GM13977 (cell line): ENCODE measurements around the gene CACNG6.

Source experiments
- DNase-seq: peaks from one replicate; pipeline ENCODE4 v3.0.0; 2012; ENCODE audit warnings: low spot score
- in situ Hi-C: fragments of 300-500 bp; cut with MboI; formaldehyde crosslinking; loops from one replicate; pipeline ENCODE4 v1.12.0; 2022; ENCODE audit warnings: low sequenced_read_pairs, low pct_unique_long_range_greater_than_20kb, mixed read lengths, inconsistent platforms; ENCODE audit not compliant: unreplicated experiment
- TF ChIP-seq, protein P1 (sequence below): IDR thresholded peaks from 2 replicates; pipeline ENCODE4 v1.5.1; 2012; ENCODE audit warnings: mild to moderate bottlenecking, control low read depth; ENCODE audit not compliant: insufficient read depth; ENCODE audit errors: extremely low read depth, missing control alignments

The CACNG6 gene

DNA sequence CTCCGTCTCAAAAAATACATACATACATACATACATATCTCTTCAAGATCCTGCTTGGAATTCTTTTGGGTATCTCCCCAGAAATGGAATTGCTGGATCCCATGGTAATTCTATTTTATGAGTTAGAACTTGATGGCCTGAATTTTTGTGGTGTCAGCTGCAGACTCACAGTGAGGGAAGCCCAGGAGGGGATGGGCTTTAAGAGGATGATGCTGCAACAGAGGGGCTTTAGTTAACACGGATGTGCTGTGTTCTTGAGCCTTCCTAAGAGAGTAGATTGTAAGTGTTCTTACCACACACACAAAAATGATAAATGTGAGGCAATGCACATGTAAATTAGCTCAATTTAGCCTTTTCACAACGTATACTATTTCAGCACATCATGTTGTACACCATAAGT, 31.8 kb downstream of the CACNG6 start:
- DNase-seq, result no peak
- TF ChIP-seq, protein P1, sequence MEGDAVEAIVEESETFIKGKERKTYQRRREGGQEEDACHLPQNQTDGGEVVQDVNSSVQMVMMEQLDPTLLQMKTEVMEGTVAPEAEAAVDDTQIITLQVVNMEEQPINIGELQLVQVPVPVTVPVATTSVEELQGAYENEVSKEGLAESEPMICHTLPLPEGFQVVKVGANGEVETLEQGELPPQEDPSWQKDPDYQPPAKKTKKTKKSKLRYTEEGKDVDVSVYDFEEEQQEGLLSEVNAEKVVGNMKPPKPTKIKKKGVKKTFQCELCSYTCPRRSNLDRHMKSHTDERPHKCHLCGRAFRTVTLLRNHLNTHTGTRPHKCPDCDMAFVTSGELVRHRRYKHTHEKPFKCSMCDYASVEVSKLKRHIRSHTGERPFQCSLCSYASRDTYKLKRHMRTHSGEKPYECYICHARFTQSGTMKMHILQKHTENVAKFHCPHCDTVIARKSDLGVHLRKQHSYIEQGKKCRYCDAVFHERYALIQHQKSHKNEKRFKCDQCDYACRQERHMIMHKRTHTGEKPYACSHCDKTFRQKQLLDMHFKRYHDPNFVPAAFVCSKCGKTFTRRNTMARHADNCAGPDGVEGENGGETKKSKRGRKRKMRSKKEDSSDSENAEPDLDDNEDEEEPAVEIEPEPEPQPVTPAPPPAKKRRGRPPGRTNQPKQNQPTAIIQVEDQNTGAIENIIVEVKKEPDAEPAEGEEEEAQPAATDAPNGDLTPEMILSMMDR, result no peak
- in situ Hi-C loops, result loop anchor here (5.0 kb wide), 1 partner anchor 181 kb away; no protein-coding TSS in a partner anchor

DNA sequence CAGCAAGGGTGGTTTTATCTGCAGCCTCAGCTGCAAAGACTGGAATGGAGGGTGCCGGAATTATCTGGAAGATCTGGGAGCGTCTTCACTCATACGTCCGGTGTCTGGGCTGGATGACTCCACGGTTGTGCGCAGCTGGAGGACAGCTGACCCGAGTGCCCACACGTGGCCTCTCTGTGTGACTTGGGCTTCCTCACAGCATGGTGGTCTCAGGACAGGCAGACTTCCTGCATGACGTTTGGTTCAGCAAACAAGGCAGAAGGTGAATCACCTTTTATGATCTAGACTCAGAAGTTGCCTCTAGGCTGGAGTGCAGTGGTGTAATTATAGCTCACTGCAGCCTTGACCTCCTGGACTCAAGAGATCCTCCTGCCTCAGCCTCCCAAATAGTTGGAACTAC, 33.2 kb downstream of the CACNG6 start:
- in situ Hi-C loops, result loop anchor here (5.0 kb wide), 1 partner anchor 182 kb away; no protein-coding TSS in a partner anchor
- no peak for DNase-seq
- TF ChIP-seq, protein P1, result no peak

DNA sequence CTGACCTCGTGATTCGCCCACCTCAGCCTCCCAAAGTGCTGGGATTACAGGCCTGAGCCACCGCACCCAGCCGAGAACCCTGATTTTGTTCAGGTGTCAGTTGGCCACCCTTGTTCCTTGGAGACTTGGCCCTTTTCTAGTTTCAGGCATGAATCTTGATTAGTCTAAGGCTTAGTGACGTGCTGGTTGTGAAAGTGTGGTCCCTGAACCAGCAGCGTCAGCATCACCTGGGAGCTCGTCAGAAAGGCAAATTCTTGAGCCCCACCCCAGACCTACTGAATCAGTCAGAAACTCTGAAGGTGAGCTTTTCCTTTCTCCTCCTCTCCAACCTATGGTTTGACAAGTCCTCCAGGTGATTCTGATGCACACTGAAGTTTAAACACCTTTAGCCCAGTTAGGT, 35.2 kb downstream of the CACNG6 start:
- in situ Hi-C loops, result no loop called here
- TF ChIP-seq, protein P1, result no peak
- DNase-seq, result no peak

DNA sequence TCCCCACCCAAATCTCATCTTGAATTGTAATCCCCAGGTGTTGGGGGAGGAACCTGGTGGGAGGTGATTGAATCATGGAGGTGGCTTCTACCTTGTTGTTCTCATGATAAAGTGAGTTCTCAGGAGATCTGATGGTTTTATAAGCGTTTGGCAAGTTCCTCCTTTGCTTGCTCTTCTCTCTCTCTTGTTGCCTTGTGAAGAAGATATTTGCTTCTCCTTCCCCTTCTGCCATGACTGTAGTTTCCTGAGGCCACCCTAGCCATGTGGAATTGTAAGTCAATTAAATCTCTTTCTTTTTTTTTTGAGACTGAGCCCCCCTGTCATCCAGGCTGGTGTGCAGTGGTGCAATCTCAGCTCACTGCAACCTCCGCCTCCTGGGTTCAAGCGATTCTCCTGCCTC, 37.9 kb downstream of the CACNG6 start:
- in situ Hi-C loops, result no loop called here
- TF ChIP-seq, protein P1, result no peak
- no peak for DNase-seq

DNA sequence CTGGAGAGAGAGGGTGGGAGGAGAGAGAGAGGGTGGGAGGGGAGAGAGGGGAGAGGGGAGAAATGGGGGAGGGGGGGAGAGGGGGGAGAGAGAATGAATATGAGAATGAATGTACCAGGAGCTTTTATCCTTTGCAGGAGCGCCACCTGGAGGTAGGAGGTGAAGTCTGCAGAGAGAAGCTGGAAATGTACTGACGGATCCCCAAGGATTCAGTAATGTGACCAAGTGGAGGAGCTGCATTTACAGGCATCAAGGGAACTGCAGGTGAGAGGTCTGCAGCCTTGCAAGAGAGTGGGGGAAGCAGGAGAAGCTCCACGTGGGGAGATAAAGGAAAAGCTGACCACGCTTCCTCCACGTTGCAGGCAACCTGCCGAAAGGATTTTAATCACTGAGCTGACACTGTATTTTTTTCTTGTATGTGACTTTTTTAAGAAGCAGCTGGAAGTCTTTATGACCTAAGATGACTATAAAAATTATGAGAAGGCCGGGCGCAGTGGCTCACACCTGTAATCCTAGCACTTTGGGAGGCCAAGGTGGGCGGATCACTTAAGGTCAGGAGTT, 38.6 kb downstream of the CACNG6 start:
- DNase-seq, result peak; percentile 48
- TF ChIP-seq, protein P1, result peak; percentile 66
- in situ Hi-C loops, result no loop called here

DNA sequence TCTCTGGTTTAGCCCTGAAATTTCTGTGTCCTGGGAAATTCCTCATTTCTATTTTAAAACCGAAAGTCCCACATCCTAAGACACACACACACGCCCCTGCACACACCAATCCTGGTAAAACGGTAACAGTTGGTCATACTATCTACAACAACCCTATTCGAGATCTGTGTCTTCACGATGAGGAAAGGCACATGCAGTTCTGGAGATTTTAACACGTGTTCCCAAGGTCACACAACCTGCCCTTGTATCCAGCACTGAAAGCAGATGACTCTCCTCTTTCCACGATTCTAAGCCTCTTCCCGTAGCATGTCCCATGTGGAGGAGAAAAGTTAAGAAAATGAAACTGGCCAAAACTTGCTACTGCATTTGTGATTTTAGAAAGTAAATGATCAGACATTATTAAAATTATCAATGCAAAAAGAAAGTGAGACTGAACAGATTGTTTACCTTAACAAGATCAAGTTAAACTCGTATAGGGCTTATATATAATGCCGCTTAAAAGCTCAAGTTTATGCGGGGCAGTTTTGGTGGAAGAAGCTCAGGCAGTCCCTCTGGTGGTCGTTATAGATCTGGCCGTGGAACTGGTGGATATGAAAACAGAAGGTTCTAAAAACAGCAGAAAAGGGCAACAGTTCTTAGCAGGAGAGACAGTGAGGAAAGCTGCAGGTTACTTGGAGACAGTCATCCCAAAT, 39.6 kb downstream of the CACNG6 start:
- DNase-seq, result peak; percentile 3
- in situ Hi-C loops, result no loop called here
- TF ChIP-seq, protein P1, result peak; percentile 23
